RWPE2 (cell line): ENCODE measurements around the gene ELOVL6.

Experiments used
- ATAC-seq: fragments of 200-7000 bp; cut with Tn5 transposase; 3 replicates; pipeline ENCODE4 v1.9.1; 2021; ENCODE audit warnings: low read depth
- DNase-seq: peaks from one replicate; pipeline ENCODE4 v3.0.0-alpha.2; 2020; ENCODE audit warnings: low spot score
- H3K27ac ChIP-seq: fragments of 450-650 bp; 2 replicates; pipeline ENCODE4 v1.5.1; 2017; ENCODE audit warnings: mild to moderate bottlenecking; ENCODE audit not compliant: poor library complexity, severe bottlenecking
- H3K27me3 ChIP-seq: fragments of 250-450 bp; sonication (Bioruptor Pico); 2 replicates; pipeline ENCODE4 v1.5.1; 2021; ENCODE audit warnings: mild to moderate bottlenecking, moderate library complexity; ENCODE audit not compliant: insufficient read depth, poor library complexity, severe bottlenecking
- H3K36me3 ChIP-seq: fragments of 250-450 bp; sonication (Bioruptor Pico); 2 replicates; pipeline ENCODE4 v1.5.1; 2020; ENCODE audit warnings: low read depth, mild to moderate bottlenecking, moderate library complexity
- H3K4me1 ChIP-seq: fragments of 250-450 bp; sonication (Bioruptor Pico); 2 replicates; pipeline ENCODE4 v1.5.1; 2021; ENCODE audit warnings: mild to moderate bottlenecking, moderate library complexity; ENCODE audit not compliant: insufficient read depth, poor library complexity, severe bottlenecking
- H3K4me3 ChIP-seq: fragments of 250-450 bp; sonication (Bioruptor Pico); 2 replicates; pipeline ENCODE4 v1.5.1; 2021; ENCODE audit warnings: mild to moderate bottlenecking, moderate library complexity; ENCODE audit not compliant: severe bottlenecking
- H3K9me3 ChIP-seq: fragments of 250-450 bp; sonication (Bioruptor Pico); 2 replicates; pipeline ENCODE4 v1.5.1; 2021; ENCODE audit warnings: mild to moderate bottlenecking, moderate library complexity; ENCODE audit not compliant: severe bottlenecking
- TF ChIP-seq, protein P1 (sequence below): fragments of 450-650 bp; IDR thresholded peaks from one replicate; pipeline ENCODE4 v1.5.1; 2017; ENCODE audit warnings: mild to moderate bottlenecking, moderate library complexity; ENCODE audit not compliant: poor library complexity, severe bottlenecking

The ELOVL6 gene

DNA sequence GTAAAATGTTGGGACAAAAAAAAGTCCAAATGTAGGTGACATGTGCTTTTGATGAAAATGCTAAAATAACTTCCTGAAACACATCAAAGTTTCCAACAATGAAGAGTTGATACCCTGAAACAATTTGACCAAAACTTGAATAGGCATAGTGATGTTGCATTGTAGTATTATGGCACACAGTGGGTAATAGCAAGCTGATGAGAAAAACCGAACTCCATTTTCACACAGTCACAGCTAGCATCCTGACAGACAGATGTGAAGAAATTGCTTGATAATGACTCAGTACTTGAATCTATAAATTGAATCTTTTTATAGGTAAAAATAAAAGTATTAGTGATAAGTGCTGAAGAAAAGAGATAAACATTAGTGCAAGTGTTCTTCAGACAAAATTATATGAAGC lies 122.5 kb downstream of the ELOVL6 start:
- TF ChIP-seq, protein P1, sequence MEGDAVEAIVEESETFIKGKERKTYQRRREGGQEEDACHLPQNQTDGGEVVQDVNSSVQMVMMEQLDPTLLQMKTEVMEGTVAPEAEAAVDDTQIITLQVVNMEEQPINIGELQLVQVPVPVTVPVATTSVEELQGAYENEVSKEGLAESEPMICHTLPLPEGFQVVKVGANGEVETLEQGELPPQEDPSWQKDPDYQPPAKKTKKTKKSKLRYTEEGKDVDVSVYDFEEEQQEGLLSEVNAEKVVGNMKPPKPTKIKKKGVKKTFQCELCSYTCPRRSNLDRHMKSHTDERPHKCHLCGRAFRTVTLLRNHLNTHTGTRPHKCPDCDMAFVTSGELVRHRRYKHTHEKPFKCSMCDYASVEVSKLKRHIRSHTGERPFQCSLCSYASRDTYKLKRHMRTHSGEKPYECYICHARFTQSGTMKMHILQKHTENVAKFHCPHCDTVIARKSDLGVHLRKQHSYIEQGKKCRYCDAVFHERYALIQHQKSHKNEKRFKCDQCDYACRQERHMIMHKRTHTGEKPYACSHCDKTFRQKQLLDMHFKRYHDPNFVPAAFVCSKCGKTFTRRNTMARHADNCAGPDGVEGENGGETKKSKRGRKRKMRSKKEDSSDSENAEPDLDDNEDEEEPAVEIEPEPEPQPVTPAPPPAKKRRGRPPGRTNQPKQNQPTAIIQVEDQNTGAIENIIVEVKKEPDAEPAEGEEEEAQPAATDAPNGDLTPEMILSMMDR: no peak
- Histone ChIP-seq H3K27me3 (no peaks in the 10 kb centered on the region), H3K36me3 (peaks cover 4% of the 10 kb centered on the region; the same call in 1 of the 2 replicates), H3K4me1 (no peaks in the 10 kb centered on the region), H3K4me3 (no peak overlapping the region), H3K9me3 (no peaks in the 10 kb centered on the region), H3K27ac (no peak overlapping the region)
- DNase-seq (no peak), ATAC-seq (no peak)

- TF ChIP-seq, protein P1: no peak
- ATAC-seq: no peak
- Histone ChIP-seq H3K27ac (no peak overlapping the region), H3K36me3 (peaks cover 5% of the 10 kb centered on the region; the same call in 1 of the 2 replicates), H3K4me3 (no peak overlapping the region), H3K4me1 (no peaks in the 10 kb centered on the region), H3K9me3 (no peaks in the 10 kb centered on the region), H3K27me3 (no peaks in the 10 kb centered on the region)
- no peak for DNase-seq
These were observed 123.2 kb downstream of the ELOVL6 start for GRCh38 chr4:110075083-110075738.

DNA sequence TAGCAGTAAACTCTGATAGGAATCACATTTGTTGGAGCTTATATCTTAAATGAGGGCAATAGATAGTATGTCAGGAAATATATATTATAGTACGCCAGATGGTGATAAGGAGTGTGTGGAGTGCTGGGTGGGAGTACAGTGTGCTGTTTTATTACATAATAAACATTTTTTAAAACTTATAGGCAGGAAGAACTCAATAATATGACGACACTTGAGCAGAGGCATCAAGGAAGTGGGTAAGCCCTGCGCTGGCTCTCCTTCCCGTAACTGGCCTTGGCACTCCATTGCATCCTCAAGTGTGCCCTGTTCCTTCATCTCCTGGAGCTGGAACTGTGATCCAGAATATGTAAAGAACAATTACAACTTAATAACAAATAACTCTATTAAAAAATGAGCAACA lies 123.8 kb downstream of the ELOVL6 start:
- H3K4me1 ChIP-seq: no peaks in the 10 kb centered on the region
- no peak for ATAC-seq
- no peak overlapping the region for H3K27ac ChIP-seq
- H3K36me3 ChIP-seq: peaks cover 8% of the 10 kb centered on the region; the same call in 1 of the 2 replicates
- TF ChIP-seq, protein P1: no peak
- H3K4me3 ChIP-seq: no peak overlapping the region
- no peaks in the 10 kb centered on the region for H3K9me3 ChIP-seq
- DNase-seq: no peak
- no peaks in the 10 kb centered on the region for H3K27me3 ChIP-seq

- TF ChIP-seq, protein P1: no peak
- H3K36me3 ChIP-seq: peaks cover 8% of the 10 kb centered on the region; the same call in 1 of the 2 replicates
- H3K27ac ChIP-seq: no peak overlapping the region
- no peak overlapping the region for H3K4me3 ChIP-seq
- H3K27me3 ChIP-seq: no peaks in the 10 kb centered on the region
- H3K9me3 ChIP-seq: no peaks in the 10 kb centered on the region
- DNase-seq (no peak), ATAC-seq (no peak)
- no peaks in the 10 kb centered on the region for H3K4me1 ChIP-seq
These were observed 125.2 kb downstream of the ELOVL6 start for GRCh38 chr4:110073053-110073845.
